HepG2 (cell line): Measurements from ENCODE around the gene CTSW. TPM values are rescaled to one million over a fixed set of nuclear protein-coding genes. Genes with fewer than 3 reads are reported as not detected.

Experiments
- ATAC-seq: fragments of 200-7000 bp; cut with Tn5 transposase; 3 replicates; pipeline ENCODE4 v1.9.1; 2020; ENCODE audit warnings: mild to moderate bottlenecking, moderate library complexity
- BruUV-seq: library from RNA; stranded (reverse); fragments of 400-500 nt; replicated peaks from 2 replicates; lab custom pipeline; 2021; lab: Mats Ljungman, UMichigan
- CTCF ChIA-PET: fragments of 300-600 bp; formaldehyde crosslinking; extraction: SDS; loops from one replicate; lab custom pipeline; 2021; ENCODE audit warnings: low total read pairs, inconsistent platforms, low intra/inter-chr PET ratio; lab: Yijun Ruan, JAX
- POLR2A ChIA-PET: fragments of 350-600 bp; sonication (Branson Sonifier 250); formaldehyde crosslinking; loops from one replicate; lab custom pipeline; 2020; ENCODE audit warnings: antibody characterized with exemption, inconsistent platforms; lab: Yijun Ruan, JAX
- DNase-seq: peaks from one replicate; pipeline ENCODE4 v3.0.0-alpha.2; 2015; ENCODE audit warnings: low spot score
- FAIRE-seq: peaks from 3 replicates; lab custom pipeline; 2011; peaks lifted over from hg19 to GRCh38; lab: Jason Lieb, UNC
- H2AFZ ChIP-seq: one replicate; pipeline ENCODE4 v1.6.1; 2011; ENCODE audit warnings: low read length, inconsistent platforms
- H3K27ac ChIP-seq: fragments of 300-600 bp; 3 replicates; pipeline ENCODE4 v1.8.0; 2011; ENCODE audit warnings: mixed run types, mild to moderate bottlenecking, mixed read lengths, low read length, inconsistent platforms; ENCODE audit not compliant: insufficient read depth; ENCODE audit errors: extremely low read length
- H3K27me3 ChIP-seq, 2 experiments: fragments of 200-600 bp in 1 of 2; 2 replicates in 1 of 2; 3 replicates in 1 of 2; pipeline versions ENCODE4 v1.6.0 to v1.8.0; 2011; ENCODE audit warnings: low read length in 2 of 2, mild to moderate bottlenecking in 2 of 2, moderate library complexity in 2 of 2, inconsistent platforms in 1 of 2; ENCODE audit not compliant: insufficient read depth in 2 of 2, control insufficient read depth in 1 of 2
- H3K36me3 ChIP-seq, 2 experiments: fragments of 200-600 bp in 1 of 2; replicated peaks in 1 of 2; 2 replicates in 1 of 2; 3 replicates in 1 of 2; pipeline versions ENCODE4 v1.5.1 to v1.8.0; 2011; ENCODE audit warnings: low read length in 2 of 2, inconsistent platforms in 1 of 2; ENCODE audit not compliant: insufficient read depth in 2 of 2, control insufficient read depth in 1 of 2
- H3K4me1 ChIP-seq: 2 replicates; pipeline ENCODE4 v1.5.1; 2012; ENCODE audit warnings: low read length, inconsistent platforms; ENCODE audit not compliant: insufficient read depth
- H3K4me2 ChIP-seq: 2 replicates; pipeline ENCODE4 v1.6.0; 2011; ENCODE audit warnings: low read depth, low read length, inconsistent platforms
- H3K4me3 ChIP-seq, 3 experiments: fragments of 200-600 bp in 1 of 3; sonication (generic), shearing (Covaris generic) in 1 of 3; replicated peaks in 1 of 3; 2 replicates each; pipeline ENCODE4 v1.5.1; 2011 to 2016; ENCODE audit warnings: low read length in 3 of 3, inconsistent platforms in 2 of 3, low read depth in 2 of 3, mild to moderate bottlenecking in 2 of 3, control low read depth in 1 of 3, mixed read lengths in 1 of 3; ENCODE audit not compliant: insufficient read depth in 1 of 3
- H3K79me2 ChIP-seq: one replicate; pipeline ENCODE4 v1.6.1; 2011; ENCODE audit warnings: low read length, inconsistent platforms; ENCODE audit not compliant: insufficient read depth
- H3K9ac ChIP-seq: 2 replicates; pipeline ENCODE4 v1.6.0; 2011; ENCODE audit warnings: mild to moderate bottlenecking, low read depth, low read length, inconsistent platforms; ENCODE audit not compliant: insufficient read depth
- H3K9me3 ChIP-seq: 2 replicates; pipeline ENCODE4 v1.5.1; 2012; ENCODE audit warnings: mild to moderate bottlenecking, low read length
- H4K20me1 ChIP-seq: 2 replicates; pipeline ENCODE4 v1.6.0; 2011; ENCODE audit warnings: inconsistent platforms, mild to moderate bottlenecking, low read length, moderate library complexity; ENCODE audit not compliant: insufficient read depth
- ADNP ChIP-seq: sonication (generic); formaldehyde crosslinking; IDR thresholded peaks from 2 replicates; pipeline ENCODE4 v1.4.0; 2020; ENCODE audit warnings: missing genetic modification reagents
- AHR ChIP-seq: IDR thresholded peaks from 2 replicates; pipeline ENCODE4 v1.6.1; 2018; ENCODE audit warnings: missing genetic modification reagents, missing compliant biosample characterization
- BRD4 ChIP-seq: sonication (generic); formaldehyde crosslinking; IDR thresholded peaks from 2 replicates; pipeline ENCODE4 v1.4.0; 2020; ENCODE audit warnings: missing genetic modification reagents
- CSRNP2 ChIP-seq: sonication (generic); formaldehyde crosslinking; conservative IDR thresholded peaks from 2 replicates; pipeline ENCODE4 v1.8.0; 2022; ENCODE audit warnings: low read depth, missing genetic modification reagents
- DZIP1 ChIP-seq: sonication (generic); formaldehyde crosslinking; IDR thresholded peaks from 2 replicates; pipeline ENCODE4 v1.5.0; 2020; ENCODE audit warnings: mild to moderate bottlenecking, missing genetic modification reagents
- GPN1 ChIP-seq: sonication (generic); formaldehyde crosslinking; IDR thresholded peaks from 2 replicates; pipeline ENCODE4 v1.5.1; 2020; ENCODE audit warnings: missing genetic modification reagents, borderline replicate concordance
- HMGXB4 ChIP-seq, 2 experiments: sonication (generic) in 1 of 2; formaldehyde crosslinking in 1 of 2; IDR thresholded peaks; 2 replicates each; pipeline versions ENCODE4 v1.4.0 to v1.6.1; 2018 to 2020; ENCODE audit warnings: missing genetic modification reagents in 2 of 2, borderline replicate concordance in 1 of 2, low read depth in 1 of 2, mild to moderate bottlenecking in 1 of 2, missing biosample characterization in 1 of 2
- MXD3 ChIP-seq: IDR thresholded peaks from 2 replicates; pipeline ENCODE4 v1.6.1; 2016; ENCODE audit warnings: mild to moderate bottlenecking, missing biosample characterization, missing genetic modification reagents
- SPEN ChIP-seq: sonication (generic); formaldehyde crosslinking; IDR thresholded peaks from 2 replicates; pipeline ENCODE4 v1.5.1; 2020; ENCODE audit warnings: low read depth, mild to moderate bottlenecking, missing genetic modification reagents
- TCF7L2 ChIP-seq: IDR thresholded peaks from 2 replicates; pipeline ENCODE4 v1.6.1; 2011; ENCODE audit warnings: mild to moderate bottlenecking, low read depth, low read length, moderate library complexity
- XRCC5 ChIP-seq: fragments of 200-400 bp; formaldehyde crosslinking; optimal IDR thresholded peaks from 2 replicates; pipeline ENCODE3; 2017; ENCODE audit warnings: mild to moderate bottlenecking, low read length
- ZFP37 ChIP-seq: sonication (generic); formaldehyde crosslinking; IDR thresholded peaks from 2 replicates; pipeline ENCODE4 v1.4.0; 2020; ENCODE audit warnings: missing genetic modification reagents, borderline replicate concordance
- ZNF263 ChIP-seq: sonication (generic); formaldehyde crosslinking; IDR thresholded peaks from 2 replicates; pipeline ENCODE4 v1.4.0; 2020; ENCODE audit warnings: missing genetic modification reagents
- ZNF552 ChIP-seq: sonication (generic); formaldehyde crosslinking; IDR thresholded peaks from 2 replicates; pipeline ENCODE4 v1.9.0; 2022; ENCODE audit warnings: missing genetic modification reagents, mild to moderate bottlenecking, borderline replicate concordance
- ZNF629 ChIP-seq: sonication (generic); formaldehyde crosslinking; conservative IDR thresholded peaks from 2 replicates; pipeline ENCODE4 v1.5.0; 2020; ENCODE audit warnings: missing genetic modification reagents
- WGBS: methylation state at CpG from one replicate; pipeline ENCODE4 v1.1.6; 2017; ENCODE audit warnings: low lambda C conversion rate; 5-methylcytosine and 5-hydroxymethylcytosine counted together
- in situ Hi-C: cut with HindIII; loops from 2 replicates; pipeline ENCODE4 v1.10.0; 2017; ENCODE audit warnings: low pct_unique_long_range_greater_than_20kb; ENCODE audit not compliant: extremely low pct_ligation_motif_present
- intact Hi-C: fragments of 100-400 bp; cut with micrococcal nuclease; formaldehyde crosslinking; loops from one replicate; pipeline ENCODE4 v1.10.0; 2022; ENCODE audit not compliant: unreplicated experiment
- polyA plus RNA-seq, 8 experiments: library from polyadenylated mRNA; depleted of rRNA in 3 of 8; stranded (reverse) in 7 of 8; unstranded in 1 of 8; fragments of >200 nt; fragmentation: Illumina TruSeq in 4 of 8; extraction: Trizol in 4 of 8; gene quantifications; 2 replicates each; pipeline versions ENCODE4 v1.2.1 to v1.2.3, GENCODE V29; 2011 to 2016; ENCODE audit warnings: low read depth in 4 of 8, missing spikeins in 1 of 8, mixed read lengths in 1 of 8; ENCODE audit not compliant: insufficient read depth in 1 of 8
- total RNA-seq, 5 experiments: library from RNA; depleted of rRNA; stranded (reverse); fragments of >200 nt; fragmentation: Illumina TruSeq; extraction: Trizol; gene quantifications; 2 replicates each; pipeline ENCODE4 v1.2.3, GENCODE V29; 2016; ENCODE audit warnings: low read depth in 1 of 5

CTSW gene
- total and polyA plus RNA-seq, 2 of the 13 experiments (the other 11 are each of a cell fraction or from before 2014, with no cell fraction given): 0.09 TPM; not detected in 1

- TF ChIP-seq ZNF552 (CRISPR knock-in tag): no peak
Measured at GRCh38 chr11:65861165-65861505, 18.5 kb upstream of the CTSW start (continued).

DNA sequence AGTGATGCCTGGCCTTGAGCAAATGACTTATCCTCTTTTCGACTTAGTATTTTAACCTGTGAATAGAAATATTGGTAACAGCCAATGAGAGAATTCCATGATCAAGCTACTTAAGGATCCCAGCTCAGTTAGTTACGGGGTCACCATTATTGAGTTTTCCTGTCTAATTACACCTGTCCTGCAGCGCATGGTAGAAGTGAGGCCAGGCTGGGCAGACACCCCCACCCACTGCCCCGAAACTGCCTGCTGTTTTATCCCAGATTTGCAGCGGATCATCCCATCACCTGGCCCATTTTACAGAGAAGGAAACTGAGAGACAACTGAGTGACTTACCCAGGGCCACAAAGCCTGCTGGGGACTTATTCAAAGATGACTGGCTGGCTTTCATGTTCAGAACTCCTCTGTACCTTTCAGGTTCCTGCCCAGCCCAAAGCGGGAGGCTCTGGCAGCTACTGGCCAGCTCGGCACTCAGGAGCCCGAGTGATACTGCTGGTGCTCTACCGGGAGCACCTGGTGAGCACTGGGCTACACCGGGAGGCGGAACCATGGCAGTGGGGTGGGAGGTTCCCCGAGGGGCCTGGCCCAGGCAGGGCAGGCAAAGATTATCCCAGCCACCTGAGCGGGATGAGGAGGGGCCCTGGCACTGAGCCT, 18.0 kb upstream of the CTSW start:
- Histone ChIP-seq H2AFZ (no peak overlapping the region), H4K20me1 (peaks cover 10% of the 10 kb centered on the region), H3K79me2 (peaks cover 21% of the 10 kb centered on the region), H3K36me3 (peaks cover 14 to 41% of the 10 kb centered on the region in 2 experiments; a peak in 4 of 5 replicates), H3K4me3 (peak overlapping the region; percentile 80 to 99 (median 89)), H3K27me3 (no peaks in the 10 kb centered on the region; a peak in 1 of 5 replicates), H3K27ac (peak overlapping the region; percentile 90), H3K4me1 (peaks cover 29% of the 10 kb centered on the region), H3K4me2 (peak overlapping the region; percentile 100), H3K9ac (peak overlapping the region; percentile 89), H3K9me3 (no peaks in the 10 kb centered on the region)
- no peak for ATAC-seq
- in situ Hi-C loops: no loop called here
- intact Hi-C loops: no loop called here
- DNase-seq: no peak
- no peak for FAIRE-seq
- CTCF ChIA-PET: interaction anchor here (1.4 to 1.9 kb wide), 3 partner anchors 23 to 150 kb away, joined by 3 to 7 read pairs (median 6); no protein-coding TSS in a partner anchor
- POLR2A ChIA-PET: interaction anchor here (0.7 to 5.4 kb wide), 5 partner anchors 9 to 141 kb away, joined by 3 to 81 read pairs (median 20); partner anchors contain the start of genes BANF1, CCDC85B, EFEMP2 and EIF1AD
- 84% methylated on average over 10 of the region's 13 CpGs for WGBS
- BruUV-seq: no TSS peak
- TF ChIP-seq DZIP1 (CRISPR knock-in tag) (no peak), ZNF629 (CRISPR knock-in tag) (peak; percentile 51; the same call in 1 of the 2 replicates), AHR (CRISPR knock-in tag) (0 out of 2 replicates have a peak, but pooled peaks have one; percentile 34), MXD3 (CRISPR knock-in tag) (no peak), GPN1 (no peak), BRD4 (CRISPR knock-in tag) (no peak), XRCC5 (no peak), HMGXB4 (CRISPR knock-in tag; IDR thresholded peaks at IDR 0.05; ENCODE audit: borderline replicate concordance in 1 of 2, low read depth in 1 of 2) (no peak), ADNP (CRISPR knock-in tag) (no peak), ZNF263 (peak; percentile 69), TCF7L2 (no peak), SPEN (CRISPR knock-in tag) (no peak), CSRNP2 (CRISPR knock-in tag) (no peak), ZFP37 (CRISPR knock-in tag) (no peak)
